Stimulated activated CD8-positive, alpha-beta memory T cell treated with anti-CD3 and anti-CD28 coated beads, Interleukin-2, amount 100 ng/mL, for 48 hours (primary cell): ENCODE data around the gene TAS2R46.
"Not testable (repeated sequence)": the region's sequence is repeated elsewhere in the genome, so short reads cannot be mapped to it uniquely, and the experiment has no call there.

Experiments
- DNase-seq, 2 donors: peaks; one replicate each; pipeline ENCODE4 v3.0.0-alpha.2; 2020; ENCODE audit warnings: low read depth in 2 of 2

Gene TAS2R46

DNA sequence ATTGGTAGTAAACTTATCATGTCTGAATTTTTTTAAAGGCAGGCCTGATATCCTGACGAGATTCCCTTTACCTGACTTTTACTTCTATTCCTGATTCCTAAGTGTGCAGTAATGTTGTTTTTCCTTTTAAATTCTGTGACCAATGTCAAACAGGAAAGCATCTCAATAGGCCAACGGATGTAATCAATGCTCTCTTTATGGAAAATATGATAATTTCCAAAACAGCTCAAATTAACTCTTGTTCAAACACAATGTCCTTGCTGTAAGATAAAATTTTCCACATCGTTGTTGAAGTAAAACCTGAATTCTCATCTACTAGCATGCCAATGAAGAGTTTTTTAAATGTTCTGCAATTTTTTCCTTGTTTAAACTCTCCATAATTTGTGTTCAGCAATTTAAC is 22.9 kb downstream of the TAS2R46 start:
- no peak for DNase-seq

DNA sequence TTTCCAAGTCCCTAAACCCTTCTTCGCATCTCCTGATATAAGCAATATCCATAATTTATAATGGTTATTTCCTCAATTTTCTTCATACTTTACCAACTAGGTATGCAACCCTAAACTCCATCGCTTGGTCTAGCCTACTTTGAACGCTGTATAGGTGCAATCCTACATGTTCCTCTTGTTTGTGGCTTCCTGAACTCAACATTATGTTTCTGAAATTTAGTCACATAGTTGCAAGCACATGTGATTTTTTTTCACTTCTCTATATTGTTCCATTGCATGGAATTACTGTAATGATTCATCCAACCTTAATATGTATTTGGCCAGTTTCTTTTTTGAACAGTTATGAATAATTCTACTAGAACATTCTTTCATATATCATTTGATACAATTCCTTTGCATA is 28.1 kb downstream of the TAS2R46 start:
- not testable (repeated sequence) for DNase-seq

DNA sequence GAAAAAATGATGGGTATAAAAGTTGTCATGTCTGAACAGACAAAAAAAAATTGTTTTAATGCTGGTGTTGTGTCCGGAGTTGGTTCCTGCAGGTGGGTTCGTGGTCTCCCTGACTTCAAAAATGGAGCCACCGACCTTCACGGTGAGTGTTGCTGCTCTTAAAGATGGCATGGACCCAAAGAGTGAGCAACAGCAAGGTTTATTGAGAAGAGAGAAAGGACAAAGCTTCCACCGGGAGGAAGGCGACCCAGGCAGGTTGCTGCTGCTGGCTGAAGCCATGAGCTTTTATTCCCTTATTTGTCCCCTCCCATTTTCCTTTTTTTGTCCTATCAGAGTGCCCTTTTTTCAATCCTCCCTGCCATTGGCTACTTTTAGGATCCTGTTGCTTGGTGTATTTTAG is 30.8 kb downstream of the TAS2R46 start, which contains the start of gene TAS2R31:
Gene TAS2R31 (minus strand): TSS at position 101 of the 400 bp plus-strand sequence. CDS start 72 bp downstream, at position 29.
- no peak for DNase-seq

DNA sequence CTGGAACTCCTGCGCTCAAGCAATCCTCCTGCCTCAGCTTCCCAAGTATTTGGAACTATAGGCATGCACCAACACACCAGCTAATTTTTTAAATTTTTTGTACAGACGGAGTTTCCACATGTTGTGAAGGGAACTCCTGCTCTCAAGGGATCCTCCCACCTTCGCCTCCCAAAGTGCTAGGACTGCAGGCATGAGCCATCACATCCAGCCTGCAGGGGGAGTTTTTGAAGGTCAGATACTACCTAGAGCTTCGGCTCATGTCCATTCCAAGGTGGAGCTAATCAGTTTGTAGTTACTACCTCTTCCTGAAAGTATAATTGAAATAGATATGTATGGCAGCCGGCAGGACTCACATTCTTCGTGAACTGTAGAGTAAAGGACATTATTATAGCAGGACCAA is 36.0 kb downstream of the TAS2R46 start:
- DNase-seq, result no peak

DNA sequence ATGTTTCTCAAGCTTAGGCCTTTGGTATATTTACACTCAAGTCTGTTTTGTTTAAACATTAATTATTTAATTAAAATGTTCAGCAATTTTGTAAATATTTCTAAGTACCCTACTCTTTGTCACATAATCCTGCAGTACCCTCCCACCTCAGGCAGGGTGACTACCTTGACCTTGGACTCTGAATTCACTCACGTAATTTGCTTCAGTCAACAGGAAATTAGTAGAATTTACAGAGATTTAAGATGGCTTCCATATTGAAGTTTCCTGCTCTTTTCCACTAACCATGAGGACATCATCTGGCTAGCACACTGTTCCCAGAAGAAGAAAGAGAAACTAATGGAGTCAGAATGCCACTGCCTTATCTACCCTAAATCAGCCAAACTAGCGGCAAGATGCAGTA is 38.7 kb downstream of the TAS2R46 start:
- DNase-seq, result no peak

DNA sequence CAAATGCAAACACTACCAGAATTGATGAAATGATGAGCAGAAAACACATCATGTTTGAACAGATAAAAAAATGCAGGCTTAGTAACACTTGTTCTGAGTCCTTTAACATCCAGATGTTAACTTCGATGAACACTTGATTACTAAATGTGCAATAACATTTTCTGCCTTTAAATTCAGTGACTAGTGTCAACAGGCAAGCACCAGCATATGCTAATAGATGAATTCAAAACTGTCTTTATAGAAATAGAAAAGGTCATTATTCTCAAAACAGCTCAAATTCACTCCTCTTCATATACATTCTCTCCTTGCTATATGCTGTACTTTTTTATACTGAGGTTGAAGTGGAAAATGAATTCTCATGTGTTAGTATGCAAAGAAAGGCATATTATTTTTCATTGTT is 39.6 kb downstream of the TAS2R46 start, which contains the start of gene TAS2R19:
Gene TAS2R19 (minus strand): TSS at position 101 of the 400 bp plus-strand sequence. CDS start 49 bp downstream, at position 52.
- no peak for DNase-seq

DNA sequence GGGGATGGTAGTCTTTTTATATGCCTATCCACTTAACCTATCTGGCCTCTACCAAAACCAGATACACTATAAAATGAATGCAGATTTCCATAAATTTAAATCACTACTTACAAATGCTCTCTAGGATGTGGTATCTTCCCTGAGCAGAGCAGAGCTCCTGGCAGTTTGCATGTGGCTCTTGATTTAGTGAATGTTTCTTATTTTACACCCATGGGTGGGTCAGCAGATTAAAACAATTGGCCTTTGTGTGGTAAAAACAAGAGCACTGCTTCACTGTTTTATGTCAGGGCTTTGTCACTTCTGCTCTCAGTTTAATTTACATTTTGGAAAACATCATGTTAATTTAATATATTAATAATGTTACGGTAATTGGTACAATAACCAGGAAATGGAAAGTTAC is 45.2 kb downstream of the TAS2R46 start:
- DNase-seq, result no peak

DNA sequence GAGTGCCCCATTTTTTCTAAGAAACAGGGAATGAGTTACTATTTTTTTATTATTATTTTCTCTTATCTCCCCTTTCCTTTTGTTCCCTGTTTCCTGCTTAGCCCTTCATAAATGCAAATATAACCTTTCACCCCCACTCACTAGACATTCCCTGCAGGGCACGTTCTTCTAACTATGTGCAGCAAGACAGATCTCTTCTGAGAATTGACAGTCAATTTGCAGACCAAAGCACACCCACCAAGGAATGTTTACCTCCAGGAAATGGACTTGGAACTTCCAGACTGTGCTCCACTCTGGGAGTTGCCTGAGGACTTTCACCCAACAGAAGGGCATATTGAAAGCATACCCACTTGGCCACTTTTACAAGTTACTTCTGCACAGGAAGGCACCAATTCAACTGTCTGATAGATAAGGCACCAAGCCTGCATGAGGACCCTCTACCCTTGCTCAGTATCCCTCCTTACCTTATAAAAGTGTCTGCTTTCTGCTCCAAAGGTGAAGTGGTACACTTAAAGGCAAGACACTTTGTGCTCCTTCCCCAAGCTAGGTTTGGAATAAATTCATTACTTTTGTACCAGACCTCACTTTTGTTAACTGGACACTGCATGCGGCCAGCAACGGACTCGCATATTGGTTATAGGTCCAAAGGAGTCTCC is 46.2 kb downstream of the TAS2R46 start:
- no peak for DNase-seq

DNA sequence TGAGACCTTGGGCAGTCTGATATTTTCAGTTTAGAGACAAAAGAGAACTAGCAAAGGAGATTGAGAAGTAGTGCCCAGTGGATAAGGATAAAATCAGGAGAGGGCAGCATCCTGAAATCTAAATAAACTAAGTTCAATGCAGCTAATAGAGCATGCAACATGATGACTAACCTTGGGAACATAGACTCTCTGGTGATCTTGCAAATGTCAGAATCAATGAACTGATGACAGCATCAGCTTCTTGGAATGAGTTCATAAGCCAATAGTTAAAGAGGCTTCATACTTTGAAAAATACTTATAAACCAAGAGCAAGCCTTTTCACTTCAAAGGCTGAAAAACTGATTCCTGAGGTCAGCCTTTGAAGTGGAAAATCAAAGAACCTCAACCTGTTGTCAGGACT is 47.9 kb downstream of the TAS2R46 start:
- DNase-seq, result no peak
